Medulla oblongata (tissue), 1 donor: ENCODE data around the gene MYO10.

Source experiments
- DNase-seq: peaks from one replicate; pipeline ENCODE4 v3.0.0-alpha.2; 2015; ENCODE audit errors: extremely low spot score

MYO10 gene

DNA sequence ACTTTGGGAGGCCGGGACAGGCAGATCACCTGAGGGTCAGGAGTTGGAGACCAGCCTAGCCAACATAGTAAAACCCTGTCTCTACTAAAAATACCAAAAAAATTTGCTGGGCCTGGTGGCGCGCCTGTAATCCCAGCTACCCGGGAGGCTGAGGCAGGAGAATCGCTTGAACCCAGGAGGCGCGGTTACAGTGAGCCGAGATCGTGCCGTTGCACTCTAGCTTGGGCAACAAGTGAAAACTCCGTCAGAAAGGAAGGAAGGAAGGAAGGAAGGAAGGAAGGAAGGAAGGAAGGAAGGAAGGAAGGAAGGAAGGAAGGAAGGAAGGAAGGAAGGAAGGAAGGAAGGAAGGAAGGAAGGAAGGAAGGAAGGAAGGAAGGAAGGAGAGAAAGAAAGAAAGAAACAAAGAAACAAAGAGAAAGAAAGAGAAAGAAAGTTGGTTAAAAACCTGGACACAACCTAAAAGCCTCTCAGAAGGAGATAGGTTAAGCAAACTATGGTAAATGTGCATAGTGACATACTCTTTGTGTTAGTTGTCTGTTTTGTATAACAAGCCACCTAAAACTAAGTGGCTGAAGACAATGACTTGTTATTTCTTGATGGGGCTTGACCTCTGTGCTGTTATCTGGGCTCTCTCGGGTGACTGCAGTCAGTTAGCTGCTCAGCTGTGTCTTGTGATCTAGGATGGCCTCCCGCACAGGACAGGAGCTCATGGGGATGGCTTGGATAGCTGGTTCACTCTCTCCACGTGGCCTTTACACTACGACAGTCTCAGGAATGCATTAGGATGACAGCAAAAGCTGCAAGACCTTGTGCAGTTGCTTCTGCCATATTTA, 8.0 kb upstream of the MYO10 start:
- no peak for DNase-seq

DNA sequence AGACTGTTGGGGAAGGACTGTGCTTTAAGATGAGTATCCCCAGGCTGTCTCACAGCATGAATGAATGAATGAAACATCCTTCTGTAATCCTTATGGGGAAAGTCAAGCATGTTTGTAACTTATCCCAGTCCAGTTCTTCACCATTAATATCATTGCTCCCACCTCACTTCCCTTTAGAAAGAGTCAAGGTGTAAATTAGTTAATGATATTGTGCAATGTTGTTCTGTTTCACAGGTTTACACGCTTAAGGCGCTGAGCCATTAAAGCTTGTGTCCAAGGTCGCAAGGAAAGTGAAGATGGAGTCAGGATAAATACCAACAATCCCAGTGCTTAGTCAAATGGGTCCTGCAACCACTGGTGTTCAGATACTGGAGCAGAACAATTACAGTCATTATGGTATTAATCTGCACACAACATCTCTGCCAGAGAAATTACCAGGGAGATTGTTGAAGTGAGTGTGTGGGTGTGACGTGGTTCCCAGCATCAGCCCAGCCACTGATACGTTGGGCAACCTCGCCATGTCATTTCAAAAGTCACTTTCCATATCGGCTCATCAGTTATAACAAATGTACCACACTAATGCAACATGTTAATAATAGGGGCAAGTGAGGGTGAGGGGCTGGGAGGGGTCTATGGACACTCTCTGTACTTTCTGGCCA, 1.5 kb upstream of the MYO10 start:
- no peak for DNase-seq

DNA sequence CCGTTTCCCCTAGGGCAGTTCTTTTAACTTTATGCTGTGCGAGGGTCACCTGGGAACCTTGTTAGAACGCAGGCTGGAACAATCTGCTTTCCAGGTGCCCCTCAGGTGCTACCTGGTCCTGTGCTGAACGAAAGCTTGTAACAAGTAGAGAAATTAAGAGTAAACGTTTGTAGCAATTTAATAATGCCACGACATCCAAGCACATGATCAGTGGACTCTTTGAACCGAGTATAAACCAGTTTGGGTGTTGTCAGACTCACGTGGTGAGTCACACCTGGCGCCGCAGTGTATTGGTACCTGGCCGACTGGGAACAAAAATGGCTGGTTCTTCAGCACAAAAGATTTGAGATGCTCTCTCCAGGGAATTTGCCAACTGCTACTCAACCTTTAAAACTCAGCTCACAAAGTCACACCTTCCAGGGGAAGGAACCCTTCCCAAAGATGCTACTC, 926 bp upstream of the MYO10 start:
- DNase-seq, result no peak

DNA sequence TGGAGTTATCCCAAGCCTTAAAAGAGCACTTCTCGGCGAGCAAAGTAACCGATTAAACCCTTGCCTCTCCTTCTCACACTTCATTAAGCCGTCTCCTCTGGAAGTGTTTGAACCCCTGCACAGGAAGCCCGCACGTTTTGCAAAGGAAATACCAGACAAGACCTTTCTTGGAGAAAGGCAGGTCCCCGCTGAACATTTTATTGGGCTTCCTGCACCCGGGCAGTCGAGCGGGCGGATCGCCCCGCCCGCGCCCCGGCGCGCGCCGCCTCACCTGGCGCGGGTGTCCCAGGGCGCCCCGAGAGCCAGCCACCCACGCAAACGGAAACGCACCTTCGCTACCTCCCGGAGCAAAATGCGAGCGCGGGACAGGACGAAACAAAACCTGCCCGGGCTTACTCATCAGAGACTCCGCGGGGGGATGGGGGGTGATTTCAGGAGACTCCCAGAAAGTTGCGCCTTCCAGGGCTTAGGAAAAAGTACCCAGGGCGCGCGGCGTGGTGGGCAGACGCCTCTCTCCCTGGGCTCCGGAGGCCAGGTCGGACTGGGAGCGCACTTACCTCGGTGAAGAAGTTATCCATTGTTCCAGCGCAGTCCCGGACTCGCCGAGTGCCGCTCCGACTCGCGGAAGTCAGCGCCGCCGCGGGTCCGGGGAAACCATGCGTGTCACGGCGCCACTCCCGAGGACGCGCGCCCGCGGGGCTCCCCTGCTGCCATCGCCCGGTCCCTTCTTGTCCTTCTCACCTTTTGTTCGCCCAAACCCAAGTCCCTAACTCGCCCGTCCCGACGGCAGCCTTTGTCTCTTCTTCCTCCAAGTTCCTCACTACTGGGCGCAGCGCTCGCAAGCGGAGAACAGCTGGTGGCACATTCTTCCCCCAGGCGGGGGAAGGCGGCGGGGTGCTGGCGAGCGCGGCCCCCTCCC, 598 bp downstream of the MYO10 start:
- DNase-seq, result peak; percentile 31

DNA sequence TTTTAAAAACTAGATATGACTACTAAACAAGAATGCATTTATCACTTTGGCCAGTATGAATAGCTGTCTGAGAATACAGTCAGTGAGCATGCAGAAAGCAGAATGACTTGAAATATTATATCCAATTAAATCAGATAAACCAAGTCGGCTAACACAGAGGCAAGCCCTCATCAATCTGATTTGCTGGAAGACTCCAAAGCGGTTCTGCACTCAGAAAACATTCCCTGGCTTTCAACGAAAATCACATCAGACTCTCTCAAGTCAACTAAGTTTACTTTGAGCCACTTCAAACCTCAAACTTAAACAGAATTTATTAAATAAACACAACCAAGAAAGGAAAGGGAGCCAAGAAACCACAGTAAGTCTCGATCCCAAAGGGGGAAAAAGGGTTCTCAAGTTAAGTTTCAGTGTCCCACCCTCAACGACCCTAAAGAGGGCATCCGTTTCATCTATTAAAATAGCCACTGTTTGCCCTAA, 1.4 kb downstream of the MYO10 start:
- DNase-seq, result no peak

DNA sequence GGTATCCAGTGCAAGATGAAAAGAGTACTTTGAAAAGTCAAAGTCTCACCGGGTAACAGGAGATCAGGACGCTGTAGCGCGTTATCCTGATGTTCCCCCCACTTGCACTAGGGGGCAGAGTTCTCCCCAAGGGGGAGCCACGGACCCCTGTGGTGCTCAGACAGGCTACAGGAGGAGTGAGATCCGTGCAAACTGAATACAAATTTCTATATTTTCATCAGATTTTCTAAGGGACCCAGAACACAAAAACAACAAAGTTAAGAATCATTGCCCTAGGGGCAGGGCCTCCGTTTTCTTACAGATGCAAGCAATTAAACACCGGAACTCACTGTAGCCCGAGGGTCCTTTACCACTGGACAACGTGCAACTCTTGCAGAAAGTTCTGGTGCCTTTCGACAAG, 2.0 kb downstream of the MYO10 start:
- peak; percentile 60 for DNase-seq

DNA sequence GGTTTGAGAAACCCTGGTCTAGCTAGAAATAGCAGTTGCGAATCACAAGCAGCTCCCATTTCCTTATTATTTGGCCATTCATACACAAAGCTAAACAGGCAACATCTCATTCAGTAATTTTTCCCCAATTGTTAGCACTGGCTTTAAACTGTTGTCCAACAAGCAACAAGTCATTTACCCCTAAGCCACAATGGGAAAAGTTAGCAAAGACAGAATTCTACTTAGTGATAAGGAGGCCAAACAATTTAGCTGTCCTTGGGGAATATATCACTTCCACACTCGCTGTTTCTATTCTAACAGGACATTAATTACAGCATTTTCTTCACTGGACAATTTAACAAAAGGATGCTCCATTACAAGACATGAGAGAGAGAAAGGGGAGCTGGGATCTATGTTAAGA, 2.8 kb downstream of the MYO10 start:
- no peak for DNase-seq

DNA sequence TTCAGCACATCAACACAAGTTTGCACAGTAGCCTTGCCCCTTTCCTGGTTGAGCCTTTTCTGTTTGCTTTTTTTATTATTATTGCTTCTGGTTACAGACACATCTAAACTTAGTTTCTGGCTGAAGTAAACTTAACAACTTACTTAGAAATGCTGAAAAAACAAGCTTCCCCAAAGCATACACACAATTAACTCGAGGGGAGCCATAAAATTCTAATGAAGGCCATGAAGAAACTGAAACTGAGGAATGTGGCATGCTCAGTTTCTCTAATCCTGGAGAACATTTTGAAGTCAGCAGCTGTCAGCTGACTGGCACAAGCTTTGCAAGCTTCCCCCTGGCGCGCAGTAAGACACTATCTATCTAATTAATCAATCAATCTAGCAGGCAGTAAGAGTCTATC, 3.7 kb downstream of the MYO10 start:
- no peak for DNase-seq

DNA sequence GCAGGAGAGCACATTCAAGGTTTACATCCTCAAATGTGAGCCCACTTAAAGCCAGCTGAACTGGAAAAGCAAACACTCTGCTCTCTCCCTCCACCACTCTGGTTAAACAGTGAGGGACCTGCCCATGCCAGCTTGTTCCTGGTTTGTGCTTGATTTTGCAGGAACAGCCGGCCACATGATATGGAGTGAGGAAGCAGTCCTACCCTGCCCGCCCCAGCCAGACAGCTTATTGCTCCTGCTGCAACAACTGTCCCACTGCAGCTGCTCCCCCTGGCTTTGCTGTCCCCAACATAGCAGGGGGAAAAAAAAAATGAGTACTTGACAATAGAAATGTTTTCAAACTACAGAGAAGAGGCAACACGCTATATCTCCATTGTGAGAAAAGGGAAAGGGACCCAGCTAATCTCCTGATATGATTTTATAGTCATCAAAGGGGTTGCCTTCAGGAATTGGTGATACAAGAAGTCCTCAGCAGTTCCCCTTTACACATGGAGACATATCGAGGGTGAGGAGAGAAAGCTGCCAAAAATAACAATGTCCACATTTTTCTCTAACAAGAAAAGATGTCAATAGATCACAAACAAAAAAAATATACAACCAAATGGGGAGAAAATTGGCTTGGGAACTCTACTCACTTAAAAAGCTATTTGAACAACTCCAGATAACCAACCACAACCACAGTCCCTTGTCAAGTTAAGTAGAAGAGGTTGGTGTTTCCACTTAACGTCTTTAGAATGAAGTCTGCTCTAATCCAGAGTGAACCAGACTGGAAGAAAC, 4.6 kb downstream of the MYO10 start:
- no peak for DNase-seq

DNA sequence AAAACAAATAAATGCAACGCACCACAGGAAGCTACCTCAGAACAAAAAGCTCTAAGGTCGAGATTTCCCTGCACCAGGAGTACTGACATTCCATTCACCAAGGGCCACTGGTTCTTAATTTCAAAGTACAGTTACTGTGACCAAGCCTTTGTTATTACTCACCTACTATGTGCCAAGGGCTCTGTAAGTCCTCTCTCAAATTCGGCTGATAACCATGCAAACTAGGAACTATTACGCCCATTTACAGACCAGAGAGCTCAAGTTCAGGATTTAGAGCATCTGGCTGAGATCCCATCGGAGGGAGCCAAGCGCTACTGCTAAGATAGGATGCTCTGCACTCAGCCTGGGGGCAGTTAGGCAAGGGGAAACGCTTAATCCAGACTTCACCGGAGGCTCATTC, 5.6 kb downstream of the MYO10 start:
- DNase-seq, result no peak

DNA sequence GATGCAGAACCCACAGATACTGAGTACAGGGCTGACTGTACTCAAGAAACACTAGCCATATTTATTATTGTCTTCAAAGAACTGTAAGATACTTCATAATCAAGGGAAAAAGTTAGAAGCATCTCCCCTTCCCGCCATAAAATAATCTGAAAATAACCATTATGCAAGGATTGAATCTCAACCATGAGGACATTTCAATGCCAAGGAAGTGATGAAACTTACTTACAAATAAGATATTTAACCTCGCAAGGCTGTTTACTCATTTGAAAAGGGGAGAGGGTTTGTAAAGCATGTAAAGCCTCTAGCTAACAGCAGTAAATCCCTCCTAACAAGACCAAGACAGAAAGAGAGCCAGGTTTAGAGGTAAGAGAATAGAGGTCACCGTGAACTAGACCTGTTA, 6.3 kb downstream of the MYO10 start:
- DNase-seq, result no peak

DNA sequence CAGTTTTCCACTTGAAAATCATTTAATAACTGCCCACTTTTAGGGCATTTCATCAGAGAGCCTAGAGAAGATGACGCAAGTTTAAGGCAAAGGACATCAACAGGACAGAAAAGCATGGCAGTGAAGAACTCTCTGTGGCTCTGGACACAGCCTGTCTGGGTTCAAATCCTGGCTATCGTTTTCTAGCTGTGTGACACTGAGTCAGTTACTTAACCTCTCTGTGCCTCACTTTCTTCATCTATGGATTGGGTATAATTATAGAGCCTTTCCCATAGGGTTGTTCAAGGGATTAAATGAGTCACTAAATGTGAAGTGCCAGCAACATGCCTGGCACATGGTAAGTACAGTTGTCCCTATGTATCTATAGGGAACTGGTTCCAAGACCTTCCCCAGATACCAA, 6.7 kb downstream of the MYO10 start:
- DNase-seq, result no peak

DNA sequence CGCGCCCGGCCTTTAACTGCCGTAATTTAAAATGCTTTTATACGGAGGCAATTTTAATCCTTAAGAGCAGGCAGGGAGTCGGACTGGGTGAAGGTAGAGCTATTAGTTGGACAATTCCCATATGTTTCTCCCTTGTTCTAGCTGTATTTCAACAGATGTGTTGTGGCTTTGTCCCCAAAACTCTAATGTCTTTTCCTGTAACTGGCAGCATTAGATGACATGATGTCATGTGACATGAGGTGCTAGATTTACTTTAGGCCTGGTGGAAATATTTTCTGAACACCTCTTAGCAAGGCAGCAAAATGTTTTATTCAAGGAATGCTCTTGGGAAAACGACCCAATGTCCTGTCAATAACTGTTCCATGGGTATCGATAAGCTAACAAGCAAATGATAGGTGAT, 8.5 kb downstream of the MYO10 start:
- DNase-seq, result no peak

DNA sequence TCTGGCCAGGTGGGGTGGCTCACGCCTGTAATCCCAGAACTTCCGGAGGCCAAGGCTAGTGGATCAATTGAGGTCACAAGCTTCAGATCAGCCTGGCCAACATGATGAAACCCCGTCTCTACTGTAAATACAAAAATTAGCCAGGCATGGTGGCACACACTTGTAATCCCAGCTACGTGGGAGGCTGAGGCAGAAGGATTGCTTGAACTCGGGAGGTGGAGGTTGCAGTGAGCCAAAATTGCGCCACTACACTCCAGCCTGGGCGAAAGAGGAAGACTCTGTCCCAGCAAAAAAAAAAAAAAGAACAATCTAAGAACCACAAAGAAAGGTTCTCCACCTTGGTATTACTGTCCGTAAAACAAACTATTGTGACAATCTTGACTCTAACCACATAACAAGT, 9.7 kb downstream of the MYO10 start:
- no peak for DNase-seq

DNA sequence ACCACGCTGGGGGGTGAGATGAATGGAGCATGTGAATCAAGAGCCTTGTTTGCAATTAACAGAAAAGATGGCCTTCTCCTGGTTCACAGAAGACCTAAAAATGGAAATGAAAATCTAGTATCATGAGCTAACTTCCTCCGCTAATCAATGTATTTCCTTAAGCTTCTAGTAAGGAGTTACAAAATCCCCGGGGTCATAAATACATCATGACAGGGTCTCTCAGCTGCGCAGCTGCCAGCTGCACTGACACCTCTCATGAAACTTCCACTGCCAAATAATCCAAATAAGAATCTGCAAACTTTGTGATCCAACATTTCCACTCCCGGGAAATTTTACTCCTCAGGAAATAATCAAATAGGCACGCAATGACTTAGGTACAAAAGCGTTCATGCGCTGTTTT, 11.9 kb downstream of the MYO10 start:
- no peak for DNase-seq

DNA sequence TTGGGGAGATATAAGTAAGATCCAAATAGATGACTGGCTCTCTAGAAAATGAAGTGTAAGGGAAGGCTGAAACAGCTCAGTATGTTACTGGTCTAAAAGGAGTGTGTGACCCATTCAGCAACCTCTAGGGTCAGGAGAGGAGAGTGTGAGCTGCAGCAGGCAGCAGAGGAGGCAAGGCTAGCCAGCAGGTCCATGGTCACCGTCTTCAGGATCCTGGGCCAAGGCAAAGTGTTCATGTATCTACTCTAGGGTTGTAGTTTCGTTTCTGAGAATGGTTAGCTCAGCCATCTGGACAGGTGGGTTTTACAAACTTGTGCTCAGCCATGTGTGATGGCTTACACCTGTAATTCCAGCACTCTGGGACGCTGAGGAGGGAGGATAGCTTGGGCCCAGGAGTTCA, 13.7 kb downstream of the MYO10 start:
- no peak for DNase-seq

DNA sequence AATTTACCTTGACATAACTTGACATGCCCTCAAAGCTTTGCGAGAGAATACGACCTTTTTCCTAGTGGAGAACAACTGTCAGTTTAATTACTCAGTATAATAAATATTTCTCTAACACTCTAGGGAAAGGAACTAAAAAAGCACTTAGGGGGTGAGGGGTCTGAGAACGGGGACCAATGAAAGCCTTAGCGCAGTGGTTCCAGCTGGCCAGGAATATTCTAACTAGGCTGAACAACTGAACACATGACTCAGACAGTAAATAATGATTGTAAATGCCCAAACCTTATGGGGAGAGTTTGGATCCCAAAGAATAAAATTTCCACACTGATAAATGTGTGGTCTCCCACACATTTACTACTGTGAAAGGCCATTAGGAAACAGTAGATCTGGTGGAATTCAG, 14.9 kb downstream of the MYO10 start:
- no peak for DNase-seq

DNA sequence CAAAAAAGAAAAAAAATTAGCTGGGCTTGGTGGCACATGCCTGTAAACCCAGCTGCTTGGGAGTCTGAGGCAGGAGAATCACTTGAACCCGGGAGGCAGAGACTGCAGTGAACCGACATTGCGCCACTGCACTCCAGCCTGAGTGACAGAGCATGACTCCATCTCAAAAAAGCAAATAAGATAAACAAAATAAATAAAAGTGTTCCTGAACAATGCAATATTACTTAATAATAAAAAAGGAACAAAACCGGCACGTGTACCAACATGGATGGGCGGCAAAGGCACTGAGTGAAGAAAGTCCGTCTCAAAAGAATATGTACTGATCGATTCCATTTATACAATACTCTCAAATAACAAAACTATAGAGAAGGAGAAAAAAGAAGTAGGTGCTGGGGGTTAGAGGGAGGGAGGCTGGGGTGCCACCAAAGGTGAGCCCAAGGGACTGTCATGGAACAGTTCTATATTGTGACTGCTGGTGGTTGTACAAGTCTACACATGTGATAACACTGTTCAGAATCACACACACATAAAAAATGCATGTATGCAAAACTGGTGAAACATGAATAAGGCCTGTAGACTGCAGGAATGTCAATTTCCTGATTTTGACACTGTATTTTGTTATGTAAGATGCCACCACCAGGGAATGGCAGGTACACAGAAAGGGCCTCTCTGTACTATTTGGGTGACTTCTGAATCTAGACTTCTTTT, 15.8 kb downstream of the MYO10 start:
- DNase-seq, result no peak

DNA sequence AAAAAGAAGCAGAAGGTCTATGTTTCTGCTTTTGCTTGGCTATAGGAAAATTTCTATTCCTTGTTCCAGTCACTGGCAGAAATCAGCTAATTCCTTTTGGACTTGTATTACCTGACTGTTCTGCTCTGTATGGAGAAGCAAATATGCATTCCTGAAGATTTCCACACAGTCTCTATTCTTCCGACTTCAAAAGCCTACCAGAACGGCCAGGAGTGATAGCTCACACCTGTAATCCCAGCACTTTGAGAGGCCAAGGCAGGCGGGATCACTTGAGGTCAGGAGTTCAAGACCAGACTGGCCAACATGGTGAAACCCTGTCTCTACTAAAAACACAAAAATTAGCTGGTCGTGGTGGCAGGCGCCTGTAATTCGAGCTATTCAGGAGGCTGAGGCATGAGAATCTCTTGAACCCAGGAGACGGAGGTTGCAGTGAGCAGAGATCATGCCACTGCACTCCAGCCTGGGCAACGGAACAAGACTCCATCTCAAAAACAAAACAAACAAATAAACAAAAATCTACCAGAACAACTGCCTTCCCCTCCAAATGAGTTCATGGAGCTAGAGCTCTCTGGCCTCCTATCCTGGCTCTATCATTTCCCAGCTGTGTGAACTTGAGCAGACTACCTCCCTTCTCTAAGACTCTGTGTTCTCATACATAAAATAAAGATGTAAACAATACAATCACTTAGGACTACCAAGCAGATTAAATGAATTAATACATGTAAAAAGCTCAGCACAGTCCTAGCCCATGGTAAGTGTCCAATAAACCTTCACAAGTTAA, 17.0 kb downstream of the MYO10 start:
- no peak for DNase-seq

DNA sequence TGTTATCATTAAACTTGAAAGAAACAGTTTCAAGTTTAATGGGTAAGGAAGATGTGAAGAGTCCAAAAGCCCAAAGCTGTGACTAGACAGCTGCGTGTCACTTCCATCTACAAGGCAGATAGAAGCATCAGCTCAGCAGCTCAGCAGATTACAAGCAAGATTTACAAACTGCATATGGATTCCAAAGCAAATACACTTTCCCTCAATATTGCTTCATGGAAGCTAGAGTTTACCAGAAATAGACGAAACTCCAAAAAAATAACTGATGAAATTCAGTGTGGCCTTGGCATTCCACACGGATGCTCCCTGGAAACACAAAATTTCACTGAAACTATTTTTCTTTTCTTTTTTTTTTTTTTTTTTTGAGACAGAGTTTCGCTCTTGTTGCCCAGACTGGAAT, 17.9 kb downstream of the MYO10 start:
- no peak for DNase-seq
